SK-N-SH (cell line): ENCODE data around the gene MYBBP1A.

Experiments used
- JUND ChIP-seq: IDR thresholded peaks from 2 replicates; pipeline ENCODE4 v1.4.0; 2012
- RCOR1 ChIP-seq: fragments of 150-350 bp; IDR thresholded peaks from 2 replicates; pipeline ENCODE4 v1.6.1; 2017; ENCODE audit warnings: antibody characterized with exemption, low read length
- TF ChIP-seq, protein P1 (sequence below): fragments of 200-600 bp; sonication (generic); IDR thresholded peaks from 2 replicates; pipeline ENCODE4 v1.6.1; 2017; ENCODE audit warnings: antibody characterized with exemption, mild to moderate bottlenecking, moderate library complexity

DNA sequence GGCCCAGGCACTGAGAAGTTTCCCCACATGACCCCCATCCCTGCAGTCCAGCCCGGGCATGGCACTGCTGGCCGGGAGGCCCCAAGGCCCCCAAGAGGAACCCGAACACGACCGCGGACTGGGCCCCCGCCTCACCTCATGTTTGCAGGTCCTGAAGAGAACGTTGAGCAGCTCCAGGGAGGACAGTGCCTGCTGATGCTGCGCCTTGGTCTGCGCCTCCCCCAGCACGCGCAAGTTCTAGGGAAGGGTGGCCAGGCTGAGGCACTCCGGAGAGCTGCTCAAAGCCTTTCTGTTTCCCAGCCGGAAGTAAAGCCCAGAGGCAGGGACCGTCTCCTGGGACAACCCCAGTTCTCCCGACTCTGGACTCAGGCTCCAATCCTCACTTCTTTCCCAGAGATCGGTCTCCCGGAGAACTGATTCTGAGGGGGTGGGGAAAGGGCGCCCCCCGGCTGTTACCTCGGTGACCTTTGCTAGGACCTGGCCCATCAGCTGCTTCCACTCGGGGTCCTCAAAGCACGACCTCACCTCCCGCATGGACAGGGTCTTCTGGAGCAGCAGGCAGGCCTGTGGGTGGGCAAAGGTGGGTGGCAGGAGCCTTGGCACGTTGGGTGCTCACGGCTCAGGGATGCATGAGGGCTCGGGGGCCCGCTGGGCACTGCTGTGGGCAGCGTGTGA is 13.7 kb downstream of the MYBBP1A start:
- no peak for TF ChIP-seq RCOR1
- no peak for TF ChIP-seq JUND
- TF ChIP-seq, protein P1, sequence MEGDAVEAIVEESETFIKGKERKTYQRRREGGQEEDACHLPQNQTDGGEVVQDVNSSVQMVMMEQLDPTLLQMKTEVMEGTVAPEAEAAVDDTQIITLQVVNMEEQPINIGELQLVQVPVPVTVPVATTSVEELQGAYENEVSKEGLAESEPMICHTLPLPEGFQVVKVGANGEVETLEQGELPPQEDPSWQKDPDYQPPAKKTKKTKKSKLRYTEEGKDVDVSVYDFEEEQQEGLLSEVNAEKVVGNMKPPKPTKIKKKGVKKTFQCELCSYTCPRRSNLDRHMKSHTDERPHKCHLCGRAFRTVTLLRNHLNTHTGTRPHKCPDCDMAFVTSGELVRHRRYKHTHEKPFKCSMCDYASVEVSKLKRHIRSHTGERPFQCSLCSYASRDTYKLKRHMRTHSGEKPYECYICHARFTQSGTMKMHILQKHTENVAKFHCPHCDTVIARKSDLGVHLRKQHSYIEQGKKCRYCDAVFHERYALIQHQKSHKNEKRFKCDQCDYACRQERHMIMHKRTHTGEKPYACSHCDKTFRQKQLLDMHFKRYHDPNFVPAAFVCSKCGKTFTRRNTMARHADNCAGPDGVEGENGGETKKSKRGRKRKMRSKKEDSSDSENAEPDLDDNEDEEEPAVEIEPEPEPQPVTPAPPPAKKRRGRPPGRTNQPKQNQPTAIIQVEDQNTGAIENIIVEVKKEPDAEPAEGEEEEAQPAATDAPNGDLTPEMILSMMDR, result no peak
